ENCODE measurements around the gene DNMT1.

DNMT1 gene

DNA sequence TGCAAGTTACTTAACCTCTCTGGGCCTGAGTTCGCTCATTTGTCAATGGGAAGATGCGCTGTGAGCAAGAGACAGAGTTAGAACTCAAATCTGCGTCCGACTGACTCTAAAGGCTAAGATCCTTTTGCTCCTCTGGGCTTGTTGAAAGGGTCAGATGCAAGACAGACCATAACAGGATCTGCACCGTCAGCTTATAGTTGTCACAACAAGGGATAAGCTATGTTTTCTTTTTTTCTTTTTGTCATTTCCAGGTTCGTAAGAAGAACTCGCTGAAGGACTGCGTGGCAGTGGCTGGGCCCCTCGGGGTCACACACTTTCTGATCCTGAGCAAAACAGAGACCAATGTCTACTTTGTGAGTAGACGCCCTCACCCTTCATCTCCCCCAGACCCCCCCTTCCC, 87.5 kb downstream of the DNMT1 start:
- H2AFZ ChIP-seq (ENCODE audit: low read length) = no peak overlapping the region

DNA sequence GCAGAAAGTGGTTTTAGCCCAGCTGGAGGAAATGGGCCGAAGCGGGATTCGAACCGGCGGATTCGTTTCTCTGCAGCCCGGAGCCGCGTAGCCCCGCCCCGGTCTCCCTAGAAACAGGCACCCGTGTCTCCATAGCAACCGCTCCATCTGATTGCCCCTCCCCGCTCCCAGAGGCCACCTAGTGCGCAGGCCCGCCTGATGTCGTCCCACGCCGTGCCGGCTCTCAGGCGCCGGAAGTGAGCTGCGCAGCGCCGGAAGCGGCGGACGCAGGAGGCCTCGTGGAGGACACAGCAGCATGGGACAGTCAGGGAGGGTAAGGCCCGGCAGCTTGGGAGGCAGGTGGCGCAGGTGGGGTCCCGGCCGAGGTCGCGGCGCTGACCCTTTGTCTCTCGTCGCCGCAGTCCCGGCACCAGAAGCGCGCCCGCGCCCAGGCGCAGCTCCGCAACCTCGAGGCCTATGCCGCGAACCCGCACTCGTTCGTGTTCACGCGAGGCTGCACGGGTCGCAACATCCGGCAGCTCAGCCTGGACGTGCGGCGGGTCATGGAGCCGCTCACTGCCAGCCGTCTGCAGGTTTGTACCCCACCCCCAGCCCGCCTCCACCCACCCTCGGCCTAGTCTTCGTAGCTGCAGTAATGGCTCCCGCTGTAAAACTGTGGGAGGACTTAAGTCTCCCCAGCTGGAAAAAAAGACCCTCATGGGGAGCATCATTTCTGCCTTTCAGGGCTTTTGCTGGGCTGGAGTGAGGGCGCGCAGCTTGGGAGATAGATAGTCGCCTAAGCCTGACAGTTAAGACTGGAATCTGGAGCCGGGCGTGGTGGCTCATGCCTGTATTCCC, 88.4 kb downstream of the DNMT1 start, which contains the start of gene PPAN:
TSS of gene PPAN (plus strand) at position 263 of the 837 bp plus-strand sequence. CDS start at position 296, 33 bp downstream.
- Histone ChIP-seq H3K9me3 (replicated peaks; ENCODE audit: insufficient read depth, low read length) (no peaks in the 10 kb centered on the region), H3K4me2 (ENCODE audit: low read depth, low read length) (peak within 1 kb of the TSS; percentile 80), H3F3A (ENCODE audit: insufficient read depth, low read length) (peaks cover 12% of the 10 kb centered on the region), H2AFZ (ENCODE audit: low read length) (peak within 1 kb of the TSS; percentile 71), H3K9me2 (replicated peaks; ENCODE audit: insufficient read depth, low read length) (no peaks in the 10 kb centered on the region), H4K20me1 (ENCODE audit: insufficient read depth, low read length) (no peaks in the 10 kb centered on the region), H3K4me1 (ENCODE audit: low read length) (peaks cover 23% of the 10 kb centered on the region), H3K27me3 (replicated peaks; ENCODE audit: insufficient read depth, low read length) (no peaks in the 10 kb centered on the region), H3K4me3 (ENCODE audit: low read length) (peak within 1 kb of the TSS; percentile 75), H3K9ac (ENCODE audit: low read length) (peak within 1 kb of the TSS; percentile 96), H3K36me3 (replicated peaks; ENCODE audit: insufficient read depth, low read length) (peaks cover 18% of the 10 kb centered on the region), H3K27ac (ENCODE audit: low read length) (peak within 1 kb of the TSS; percentile 52; the same call in 1 of the 2 replicates), H3K79me2 (ENCODE audit: low read length) (peaks cover 42% of the 10 kb centered on the region)
- TF ChIP-seq EZH2 (optimal IDR thresholded peaks at IDR 0.05; ENCODE audit: low read depth, low read length) (no peak), EZH2phosphoT487 (IDR thresholded peaks at IDR 0.05; ENCODE audit: low read length) (no peak)
- TF ChIP-seq, protein P1, sequence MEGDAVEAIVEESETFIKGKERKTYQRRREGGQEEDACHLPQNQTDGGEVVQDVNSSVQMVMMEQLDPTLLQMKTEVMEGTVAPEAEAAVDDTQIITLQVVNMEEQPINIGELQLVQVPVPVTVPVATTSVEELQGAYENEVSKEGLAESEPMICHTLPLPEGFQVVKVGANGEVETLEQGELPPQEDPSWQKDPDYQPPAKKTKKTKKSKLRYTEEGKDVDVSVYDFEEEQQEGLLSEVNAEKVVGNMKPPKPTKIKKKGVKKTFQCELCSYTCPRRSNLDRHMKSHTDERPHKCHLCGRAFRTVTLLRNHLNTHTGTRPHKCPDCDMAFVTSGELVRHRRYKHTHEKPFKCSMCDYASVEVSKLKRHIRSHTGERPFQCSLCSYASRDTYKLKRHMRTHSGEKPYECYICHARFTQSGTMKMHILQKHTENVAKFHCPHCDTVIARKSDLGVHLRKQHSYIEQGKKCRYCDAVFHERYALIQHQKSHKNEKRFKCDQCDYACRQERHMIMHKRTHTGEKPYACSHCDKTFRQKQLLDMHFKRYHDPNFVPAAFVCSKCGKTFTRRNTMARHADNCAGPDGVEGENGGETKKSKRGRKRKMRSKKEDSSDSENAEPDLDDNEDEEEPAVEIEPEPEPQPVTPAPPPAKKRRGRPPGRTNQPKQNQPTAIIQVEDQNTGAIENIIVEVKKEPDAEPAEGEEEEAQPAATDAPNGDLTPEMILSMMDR (IDR thresholded peaks at IDR 0.05; ENCODE audit: low read length) = no peak
- peak; percentile 99 for DNase-seq

More for the DNA sequence above, 87.5 kb downstream of the DNMT1 start:
- H3K79me2 ChIP-seq (ENCODE audit: low read length) = peaks cover 42% of the 10 kb centered on the region
- H3K36me3 ChIP-seq (replicated peaks; ENCODE audit: insufficient read depth, low read length) = peaks cover 18% of the 10 kb centered on the region
- no peaks in the 10 kb centered on the region for H3K9me3 ChIP-seq (replicated peaks; ENCODE audit: insufficient read depth, low read length)
- peak overlapping the region; percentile 75 for H3K4me3 ChIP-seq (ENCODE audit: low read length)
- TF ChIP-seq, protein P1 (IDR thresholded peaks at IDR 0.05; ENCODE audit: low read length) = no peak
- TF ChIP-seq EZH2 (optimal IDR thresholded peaks at IDR 0.05; ENCODE audit: low read depth, low read length) (no peak), EZH2phosphoT487 (IDR thresholded peaks at IDR 0.05; ENCODE audit: low read length) (no peak)
- no peak overlapping the region for H3K27ac ChIP-seq (ENCODE audit: low read length)
- peak overlapping the region; percentile 96 for H3K9ac ChIP-seq (ENCODE audit: low read length)
- H3F3A ChIP-seq (ENCODE audit: insufficient read depth, low read length) = peaks cover 20% of the 10 kb centered on the region
- no peaks in the 10 kb centered on the region for H3K9me2 ChIP-seq (replicated peaks; ENCODE audit: insufficient read depth, low read length)
- DNase-seq = no peak
- H3K27me3 ChIP-seq (replicated peaks; ENCODE audit: insufficient read depth, low read length) = no peaks in the 10 kb centered on the region
- no peaks in the 10 kb centered on the region for H4K20me1 ChIP-seq (ENCODE audit: insufficient read depth, low read length)
- peaks cover 32% of the 10 kb centered on the region for H3K4me1 ChIP-seq (ENCODE audit: low read length)
- peak overlapping the region; percentile 80 for H3K4me2 ChIP-seq (ENCODE audit: low read depth, low read length)

DNA sequence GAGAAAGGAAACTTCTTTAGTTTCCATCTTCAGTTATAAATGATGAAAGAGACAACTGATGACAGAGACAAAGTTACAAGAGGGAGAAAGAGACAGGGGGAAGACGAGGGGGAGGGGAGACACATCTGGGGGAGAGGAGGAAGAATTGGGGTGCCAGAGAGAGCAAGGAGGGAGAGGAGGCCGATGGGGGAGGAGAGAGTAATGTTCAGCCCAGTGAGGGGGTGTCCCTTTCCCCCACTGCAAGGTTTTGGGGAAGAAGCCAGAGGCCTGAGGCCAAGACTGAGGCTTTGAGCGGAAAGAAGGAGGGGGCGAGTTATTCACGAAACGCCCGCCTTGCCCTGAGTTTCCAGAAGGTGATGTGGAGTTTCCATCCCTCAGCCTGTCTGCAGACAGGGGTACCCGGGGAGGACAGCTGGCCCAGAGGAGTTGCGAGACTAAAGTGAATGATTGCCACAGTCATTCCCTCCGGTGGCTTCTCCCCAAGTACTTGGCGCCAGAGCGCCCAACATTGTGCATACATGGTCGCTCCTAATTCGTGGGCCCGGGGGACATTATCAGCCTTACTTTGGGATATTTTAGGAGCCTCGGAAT, 89.1 kb downstream of the DNMT1 start:
- no peak for DNase-seq
- H2AFZ ChIP-seq (ENCODE audit: low read length) = peak overlapping the region; percentile 71
- H3K36me3 ChIP-seq (replicated peaks; ENCODE audit: insufficient read depth, low read length) = peaks cover 18% of the 10 kb centered on the region
- H3K4me1 ChIP-seq (ENCODE audit: low read length) = peaks cover 16% of the 10 kb centered on the region
- peaks cover 5% of the 10 kb centered on the region; the same call in 1 of the 2 replicates for H3F3A ChIP-seq (ENCODE audit: insufficient read depth, low read length)
- no peak for TF ChIP-seq EZH2phosphoT487 (IDR thresholded peaks at IDR 0.05; ENCODE audit: low read length)
- TF ChIP-seq EZH2 (optimal IDR thresholded peaks at IDR 0.05; ENCODE audit: low read depth, low read length) = no peak
- TF ChIP-seq, protein P1 (IDR thresholded peaks at IDR 0.05; ENCODE audit: low read length) = no peak
- H3K27ac ChIP-seq (ENCODE audit: low read length) = no peak overlapping the region
- peak overlapping the region; percentile 53 for H3K4me3 ChIP-seq (ENCODE audit: low read length)
- H3K79me2 ChIP-seq (ENCODE audit: low read length) = peaks cover 42% of the 10 kb centered on the region
- H3K4me2 ChIP-seq (ENCODE audit: low read depth, low read length) = peak overlapping the region; percentile 78; the same call in 1 of the 2 replicates
- H3K9me3 ChIP-seq (replicated peaks; ENCODE audit: insufficient read depth, low read length) = no peaks in the 10 kb centered on the region
- no peaks in the 10 kb centered on the region for H3K9me2 ChIP-seq (replicated peaks; ENCODE audit: insufficient read depth, low read length)
- H4K20me1 ChIP-seq (ENCODE audit: insufficient read depth, low read length) = no peaks in the 10 kb centered on the region
- H3K9ac ChIP-seq (ENCODE audit: low read length) = peak overlapping the region; percentile 30; the same call in 1 of the 2 replicates
- H3K27me3 ChIP-seq (replicated peaks; ENCODE audit: insufficient read depth, low read length) = no peaks in the 10 kb centered on the region

Data from MM.1S (cell line).